GM21529 (cell line): ENCODE results near the gene TMED4.

Experiments used
- ATAC-seq: cut with Tn5 transposase; IDR thresholded peaks from one replicate; pipeline ENCODE4 v1.9.1; 2021; ENCODE audit not compliant: unreplicated experiment

The TMED4 gene

DNA sequence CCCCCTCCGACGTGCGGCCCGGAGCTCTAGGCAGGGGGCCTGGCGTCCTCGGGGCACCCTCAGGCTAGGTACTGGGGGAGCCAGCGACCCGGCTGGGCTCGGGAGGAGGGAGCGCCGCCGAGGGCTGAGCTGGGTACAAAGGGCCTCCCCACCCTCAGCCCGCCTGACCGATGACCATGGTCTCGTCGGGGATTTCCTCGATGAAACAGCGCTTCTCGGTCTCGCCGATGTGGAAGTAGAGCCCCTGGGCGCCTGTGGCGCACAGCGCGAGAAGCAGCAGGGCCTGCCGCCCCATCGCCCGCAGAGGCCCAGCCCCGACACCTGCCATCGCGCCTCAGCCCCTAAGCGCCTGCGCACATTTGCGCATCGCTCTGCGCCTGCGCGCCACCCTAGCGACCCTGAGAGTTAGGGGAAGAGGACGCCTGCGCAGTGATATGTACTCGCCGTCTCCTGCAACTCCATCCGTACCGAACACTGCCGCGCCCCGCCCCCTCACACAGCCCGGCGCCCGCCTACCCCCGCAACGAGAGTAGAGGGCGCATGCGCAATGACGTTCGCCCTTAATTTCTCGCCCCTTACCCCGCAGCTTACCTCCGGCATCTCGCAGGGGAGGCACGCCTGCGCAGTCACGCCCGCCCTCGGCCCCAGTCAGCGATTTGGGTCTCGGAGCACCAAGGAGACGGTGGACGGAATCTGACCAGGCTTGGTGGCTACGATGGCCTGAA is at the start of gene TMED4:
Gene TMED4, minus strand, starts transcription at position 353 of the 725 bp plus-strand sequence. Its CDS starts 25 bp downstream, at position 328.
- peak; percentile 84 for ATAC-seq

DNA sequence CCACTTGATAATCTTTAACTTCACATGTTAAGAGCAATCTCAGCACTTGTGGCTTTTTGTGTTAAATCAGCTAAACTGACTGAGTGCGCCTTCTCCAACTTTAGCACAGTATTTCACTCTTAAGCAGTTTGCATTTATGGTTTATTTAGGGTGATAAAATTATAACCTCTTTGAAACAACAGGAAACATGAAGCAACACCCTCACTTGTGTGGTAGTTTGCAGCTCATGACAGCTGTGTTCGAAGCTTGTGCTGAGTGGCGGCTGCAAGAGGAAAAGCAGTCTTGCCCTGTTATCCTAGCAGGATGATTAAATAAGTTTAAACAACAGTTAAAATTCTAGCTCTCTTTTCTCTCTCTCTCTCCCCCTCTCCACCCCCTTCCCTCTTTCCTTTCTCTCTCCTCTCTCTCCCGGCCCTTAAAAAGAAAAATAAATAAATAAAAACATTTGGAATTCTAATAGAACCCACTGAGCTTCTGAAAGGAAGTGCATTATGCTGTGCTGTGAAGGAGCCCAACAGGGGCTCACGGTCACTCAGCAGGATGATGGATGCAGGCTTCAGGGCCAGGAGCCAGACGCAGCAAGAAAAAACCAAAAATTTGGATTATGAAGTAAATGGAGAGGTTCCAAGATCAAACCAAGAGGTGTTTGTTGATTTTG is 49.6 kb upstream of the TMED4 start:
- ATAC-seq, result no peak

- ATAC-seq, result no peak
Measured at GRCh38 chr7:44630792-44631457, 48.9 kb upstream of the TMED4 start.

GRCh38 chr7:44629829-44630522 is 47.9 kb upstream of the TMED4 start:
- ATAC-seq, result no peak

DNA sequence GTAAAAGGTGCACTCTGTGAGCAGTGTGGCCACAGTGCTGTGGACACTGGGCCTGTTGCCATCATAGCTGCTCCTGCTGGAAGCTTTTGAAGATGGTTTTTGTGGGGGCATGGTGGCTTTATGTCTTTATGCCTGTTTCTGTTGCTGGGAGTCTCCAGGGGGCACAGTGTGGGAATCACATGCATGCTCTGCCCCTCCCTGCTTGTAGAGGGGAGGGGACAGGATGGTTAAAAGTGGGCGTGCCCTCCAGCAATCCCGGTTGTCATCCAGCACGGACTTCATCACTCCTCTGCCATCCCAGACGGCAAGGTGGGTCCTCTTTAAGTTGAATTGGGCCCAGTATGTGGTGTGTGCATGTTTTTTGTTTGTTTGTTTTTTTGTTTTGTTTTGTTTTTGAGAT is 44.6 kb upstream of the TMED4 start:
- ATAC-seq, result no peak

DNA sequence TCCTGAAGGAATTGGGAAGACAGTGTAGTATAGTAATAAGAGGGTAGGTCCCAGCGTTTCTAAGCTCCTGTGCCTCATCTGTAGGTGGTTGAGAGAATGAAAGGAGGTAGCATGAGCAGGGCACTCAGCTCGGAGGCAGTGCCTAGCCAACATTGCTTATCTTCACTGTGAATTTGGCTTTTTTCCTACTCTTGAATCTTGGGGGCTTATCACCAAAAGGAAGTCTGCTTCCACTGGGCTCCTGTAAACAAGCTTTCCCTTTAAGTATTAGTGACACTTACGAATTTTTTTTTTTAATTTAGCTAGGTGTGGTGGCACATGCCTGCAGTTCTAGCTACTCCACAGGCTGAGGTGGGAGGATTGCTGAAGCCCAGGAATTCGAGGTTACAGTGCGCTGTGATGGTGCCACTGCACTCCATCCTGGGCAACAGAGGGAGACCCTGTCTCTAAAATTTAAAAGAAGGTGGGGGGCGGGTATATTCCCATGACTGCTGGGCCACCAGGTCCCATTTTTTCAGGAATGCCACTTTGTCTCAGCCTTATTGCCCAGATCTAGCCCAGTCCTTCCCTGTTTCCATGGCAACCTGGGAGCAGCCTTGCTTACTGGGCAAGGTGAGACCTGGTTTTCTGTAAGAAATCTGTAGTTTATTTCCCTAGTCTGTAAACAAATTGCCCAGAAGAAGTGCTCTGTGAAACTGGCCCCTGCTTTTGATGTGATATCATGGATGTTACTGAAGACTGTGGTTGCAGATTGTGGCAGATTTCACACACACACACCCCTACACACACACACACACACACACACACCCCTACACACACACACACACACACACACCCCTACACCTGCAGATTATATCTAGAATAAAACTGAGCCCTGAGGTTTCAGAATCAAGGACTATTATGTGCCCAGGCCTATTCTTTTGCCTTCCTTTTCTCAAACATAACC is 43.8 kb upstream of the TMED4 start:
- ATAC-seq, result no peak

- ATAC-seq, result no peak
Measured at GRCh38 chr7:44624318-44624717, 42.3 kb upstream of the TMED4 start.

- ATAC-seq, result peak; percentile 75
Measured at GRCh38 chr7:44622342-44623151, 40.5 kb upstream of the TMED4 start.

DNA sequence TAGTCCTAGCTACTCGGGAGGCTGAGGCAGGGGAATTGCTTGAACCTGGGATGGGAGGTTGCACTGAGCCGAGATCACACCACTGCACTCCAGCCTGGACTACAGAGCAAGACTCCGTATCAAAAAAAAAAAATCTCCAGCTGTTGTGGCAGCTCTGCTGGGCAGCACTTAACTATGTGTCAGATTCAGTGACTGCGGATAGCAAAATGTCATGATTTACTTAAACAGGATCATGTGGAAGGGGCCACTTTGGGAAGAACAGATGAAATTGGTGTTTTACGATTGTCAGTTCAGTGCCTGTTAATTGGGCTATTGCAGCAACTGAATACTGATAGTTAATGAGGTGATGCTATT is 39.7 kb upstream of the TMED4 start:
- ATAC-seq, result no peak

GRCh38 chr7:44621034-44621749 is 39.2 kb upstream of the TMED4 start:
- ATAC-seq, result no peak

- ATAC-seq, result no peak
Measured at GRCh38 chr7:44618753-44619152, 36.7 kb upstream of the TMED4 start.

DNA sequence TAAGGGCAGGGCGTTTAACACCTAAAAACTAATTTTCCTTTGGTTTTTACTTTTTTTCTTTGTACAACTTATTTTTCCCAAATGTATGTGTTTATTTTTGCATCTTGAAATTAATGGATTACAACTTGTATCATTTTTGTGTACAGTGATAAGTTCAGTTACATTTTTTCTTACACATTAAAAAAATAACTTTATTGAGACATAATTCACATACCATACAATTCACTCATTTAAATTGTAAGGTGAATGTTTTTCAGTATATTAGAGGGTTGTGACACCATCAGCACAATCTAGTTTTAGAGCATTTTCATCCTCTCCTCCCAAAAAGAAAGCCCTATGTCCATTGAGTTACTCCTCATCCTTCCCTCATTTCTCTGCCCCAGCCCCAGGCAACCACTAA is 36.0 kb upstream of the TMED4 start:
- ATAC-seq, result no peak

GRCh38 chr7:44617225-44617890 is 35.3 kb upstream of the TMED4 start:
- peak; percentile 50 for ATAC-seq

- ATAC-seq, result no peak
Measured at GRCh38 chr7:44616545-44616944, 34.5 kb upstream of the TMED4 start.

DNA sequence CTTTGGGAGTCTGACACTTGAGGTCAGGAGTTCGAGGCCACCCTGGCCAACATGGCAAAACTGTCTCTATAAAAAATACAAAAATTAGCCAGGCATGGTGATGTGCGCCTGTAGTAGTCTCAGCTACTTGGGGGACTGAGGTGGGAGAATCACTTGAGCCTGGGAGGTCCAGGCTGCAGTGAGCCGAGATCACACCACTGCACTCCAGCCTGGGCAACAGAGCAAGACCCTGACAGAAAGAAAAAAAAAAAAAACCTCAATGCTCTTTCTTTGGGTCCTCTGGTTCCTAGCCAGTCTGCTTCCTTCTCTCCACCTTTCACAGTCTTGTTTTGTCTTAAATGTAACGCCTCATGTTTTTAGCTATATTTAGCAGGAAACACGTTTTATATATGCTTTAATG is 33.8 kb upstream of the TMED4 start:
- ATAC-seq, result no peak

GRCh38 chr7:44615149-44615611 is 33.1 kb upstream of the TMED4 start:
- no peak for ATAC-seq

DNA sequence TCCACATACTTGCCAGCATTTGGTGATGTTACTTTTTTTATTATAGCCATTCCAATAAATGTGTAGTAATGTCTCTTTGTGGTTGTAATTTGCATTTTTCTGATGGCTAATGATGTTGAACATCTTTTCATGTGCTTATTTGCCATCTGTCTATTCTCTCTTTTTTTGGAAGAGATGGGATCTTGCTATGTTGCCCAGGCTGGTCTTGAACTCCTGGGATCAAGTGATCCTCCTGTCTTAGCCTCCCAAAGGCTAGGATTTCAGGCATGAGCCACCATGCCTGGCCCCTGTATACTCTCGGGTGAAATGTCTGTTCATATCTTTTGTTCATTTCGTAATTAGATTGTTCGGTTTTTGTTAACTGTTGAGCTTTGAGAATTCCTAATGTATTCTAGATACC is 27.8 kb upstream of the TMED4 start:
- no peak for ATAC-seq

DNA sequence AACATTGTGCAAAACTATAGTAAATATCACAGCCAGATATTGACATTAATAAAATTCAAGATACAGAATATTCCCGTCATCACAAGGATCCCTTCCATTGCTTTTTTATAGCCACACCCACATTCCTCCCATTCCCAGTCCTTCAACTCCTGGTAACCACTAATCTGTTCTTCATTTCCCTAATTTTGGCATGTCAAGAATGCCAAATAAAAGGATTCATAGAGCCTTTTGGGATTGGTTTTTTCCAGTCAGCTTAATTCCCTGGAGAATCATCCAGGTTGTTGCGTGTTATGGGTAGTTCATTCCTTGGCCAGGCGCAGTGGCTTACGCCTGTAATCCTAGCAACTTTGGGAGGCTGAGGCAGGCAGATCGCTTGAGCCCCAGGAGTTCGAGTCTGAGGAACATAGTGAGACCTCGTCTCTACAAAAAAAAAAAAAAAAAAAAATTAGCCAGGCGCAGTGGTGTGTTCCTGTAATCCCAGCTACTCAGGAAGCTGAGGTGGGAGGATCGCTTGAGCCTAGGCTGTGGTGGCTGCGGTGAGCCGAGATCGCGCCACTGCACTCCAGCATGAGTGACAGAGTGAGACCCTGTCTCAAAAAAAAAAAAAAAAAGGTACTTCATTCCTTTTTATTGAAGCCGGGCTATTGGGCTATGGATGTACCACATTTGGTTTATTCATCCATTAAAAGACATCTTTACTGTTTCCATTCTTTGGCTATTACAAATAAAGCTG is 27.1 kb upstream of the TMED4 start:
- no peak for ATAC-seq
